T47D (cell line): ENCODE measurements around the gene STK16.
"Not testable (repeated sequence)": the region's sequence is repeated elsewhere in the genome, so short reads cannot be mapped to it uniquely, and the experiment has no call there.

ENCODE experiments used
- DNase-seq, 2 experiments: peaks; one replicate each; pipeline versions ENCODE4 v3.0.0 to v3.0.0-alpha.2; 2011 to 2012; ENCODE audit warnings: low read depth in 1 of 2, low spot score in 1 of 2
- JUND ChIP-seq: IDR thresholded peaks from 2 replicates; pipeline ENCODE4 v1.6.1; 2012; ENCODE audit warnings: low read depth
- in situ Hi-C: cut with HindIII; loops from 2 replicates; pipeline ENCODE4 v1.10.0; 2016; ENCODE audit warnings: low sequenced_read_pairs, low pct_unique_long_range_greater_than_20kb

The STK16 gene

GRCh38 chr2:219252900-219253752, 7.8 kb downstream of the STK16 start, which contains the start of gene TUBA4B:
TSS of gene TUBA4B (plus strand) at chr2:219253243. CDS start at chr2:219253408, 165 bp downstream.
- DNase-seq, result peak in 1 of 2 experiments; percentile 18
- in situ Hi-C loops, result no loop called here
- no peak for TF ChIP-seq JUND

- no peak for TF ChIP-seq JUND
- in situ Hi-C loops, result no loop called here
- DNase-seq, result peak; percentile 74 to 82
These were observed 8.7 kb downstream of the STK16 start, which contains the start of gene TUBA4A for GRCh38 chr2:219253753-219254589. TSS of gene TUBA4A (minus strand) at chr2:219253918. CDS start at chr2:219253858, 60 bp downstream.

GRCh38 chr2:219254590-219255201, 9.4 kb downstream of the STK16 start:
- DNase-seq, result no peak
- TF ChIP-seq JUND, result no peak
- in situ Hi-C loops, result no loop called here

- DNase-seq, in situ Hi-C loops: not testable (repeated sequence)
These were observed 13.7 kb downstream of the STK16 start for GRCh38 chr2:219258942-219259341.

- in situ Hi-C loops, result no loop called here
- no peak for DNase-seq
- no peak for TF ChIP-seq JUND
These were observed 16.0 kb downstream of the STK16 start for GRCh38 chr2:219261024-219261855.

- in situ Hi-C loops, result no loop called here
- DNase-seq, result no peak
- TF ChIP-seq JUND, result no peak
These were observed 21.0 kb downstream of the STK16 start for GRCh38 chr2:219266232-219266631.

- no peak for TF ChIP-seq JUND
- in situ Hi-C loops, result no loop called here
- no peak for DNase-seq
These were observed 21.6 kb downstream of the STK16 start for GRCh38 chr2:219266886-219267285.

- DNase-seq, result no peak
- in situ Hi-C loops, result no loop called here
These were observed 23.0 kb downstream of the STK16 start for GRCh38 chr2:219268294-219268693.

GRCh38 chr2:219269362-219270054, 24.2 kb downstream of the STK16 start:
- TF ChIP-seq JUND, result no peak
- in situ Hi-C loops, result no loop called here
- DNase-seq, result no peak

More at GRCh38 chr2:219268294-219268693, 23.0 kb downstream of the STK16 start:
- no peak for TF ChIP-seq JUND

- no peak for TF ChIP-seq JUND
- in situ Hi-C loops, result no loop called here
These were observed 24.7 kb downstream of the STK16 start for GRCh38 chr2:219270055-219270372.

GRCh38 chr2:219271021-219271420, 25.7 kb downstream of the STK16 start:
- no peak for DNase-seq
- in situ Hi-C loops, result no loop called here
- TF ChIP-seq JUND, result no peak

More at GRCh38 chr2:219270055-219270372, 24.7 kb downstream of the STK16 start:
- no peak for DNase-seq
